ENCODE results near the gene SORCS3. TPM values are rescaled to one million over a fixed set of nuclear protein-coding genes. Genes with fewer than 3 reads are reported as not detected.
"Not testable (repeated sequence)": the region's sequence is repeated elsewhere in the genome, so short reads cannot be mapped to it uniquely, and the experiment has no call there.

SORCS3 gene
- total RNA-seq, 2 donors from 2014 or later, result 0.10 TPM; not detected in 1

DNA sequence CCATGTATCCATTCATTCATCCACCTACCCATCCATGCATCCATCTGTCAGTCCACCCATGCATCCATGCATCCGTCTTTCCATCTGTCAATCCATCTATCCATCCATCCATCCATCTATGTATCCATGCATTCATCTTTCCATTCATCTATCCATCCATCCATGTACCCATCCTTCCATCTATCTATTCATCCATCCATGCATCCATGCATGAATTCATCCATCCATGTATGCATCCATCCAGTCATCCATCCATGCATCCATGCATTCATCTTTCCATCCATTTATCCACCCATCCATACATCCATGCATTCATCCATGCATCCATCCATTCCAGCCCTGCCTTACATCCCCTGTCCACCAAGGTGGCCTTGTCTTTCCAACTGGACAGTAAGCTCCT, 45.7 kb downstream of the SORCS3 start:
- no peak for DNase-seq (ENCODE audit: low spot score)
- intact Hi-C loops (cut with DNase I), result no loop called here

- intact Hi-C loops (cut with DNase I), result no loop called here
- no peak for DNase-seq (ENCODE audit: low spot score)
These were observed 47.4 kb downstream of the SORCS3 start for GRCh38 chr10:104688251-104689042.

DNA sequence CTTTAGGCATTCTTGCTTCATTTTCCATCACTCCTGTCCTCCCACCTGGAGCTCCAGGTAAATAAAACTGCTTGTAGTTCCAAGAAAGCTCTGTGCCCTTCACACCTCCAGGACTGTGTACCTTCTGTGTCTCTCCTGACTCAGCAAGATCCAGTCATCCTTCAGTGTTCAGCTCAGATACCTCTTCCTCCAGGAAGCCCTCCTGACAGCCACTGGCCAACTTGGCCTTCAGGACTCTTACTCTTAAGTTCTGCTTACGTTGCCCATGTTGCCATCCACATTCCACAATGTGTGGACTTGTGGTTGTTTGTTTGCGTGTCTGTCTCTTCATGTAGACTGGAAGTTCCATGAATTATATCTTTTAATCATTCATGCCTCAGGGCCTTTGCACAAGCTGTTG, 48.0 kb downstream of the SORCS3 start:
- intact Hi-C loops (cut with DNase I), result no loop called here
- no peak for DNase-seq (ENCODE audit: low spot score)

DNA sequence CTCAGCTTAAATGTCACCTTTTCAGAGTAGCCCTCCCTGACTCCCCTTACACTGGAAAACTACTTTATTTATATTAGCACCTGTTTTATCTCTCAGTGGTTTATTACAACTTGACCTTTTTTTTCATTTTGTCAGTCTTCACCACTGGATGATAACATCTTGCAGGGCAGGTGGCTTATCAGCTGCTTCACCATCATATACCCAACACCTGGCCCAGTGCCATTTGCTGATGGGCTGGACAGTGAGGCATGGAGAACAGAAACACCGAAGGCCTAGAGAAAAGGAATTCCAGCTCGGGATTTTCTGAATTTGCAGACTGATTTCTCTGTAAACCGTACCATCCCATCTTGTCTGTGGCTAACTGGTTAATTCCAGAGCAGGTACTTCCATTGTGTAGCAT, 48.5 kb downstream of the SORCS3 start:
- intact Hi-C loops (cut with DNase I), result no loop called here
- DNase-seq (ENCODE audit: low spot score), result no peak

- DNase-seq (ENCODE audit: low spot score), result no peak
- intact Hi-C loops (cut with DNase I), result no loop called here
These were observed 49.0 kb downstream of the SORCS3 start for GRCh38 chr10:104690101-104690500.

DNA sequence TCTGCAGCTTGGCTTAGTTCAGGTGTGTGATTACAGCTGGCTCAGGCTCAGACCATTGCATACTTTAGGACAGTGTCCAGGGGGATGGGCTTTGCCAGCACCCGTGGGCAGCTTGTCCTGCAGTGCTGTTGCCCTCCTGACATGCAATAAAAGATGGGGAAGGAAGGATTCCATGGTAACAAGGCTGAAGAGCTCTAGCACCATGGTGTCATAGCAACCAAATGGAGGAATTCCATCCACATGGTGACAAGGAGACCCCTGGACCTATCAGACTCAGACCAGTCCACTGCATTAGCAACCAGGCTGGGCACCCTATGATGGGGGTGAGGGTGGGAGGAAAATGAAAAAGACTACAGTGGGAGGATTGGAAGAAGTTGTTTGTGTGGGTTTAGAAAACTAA, 49.9 kb downstream of the SORCS3 start:
- intact Hi-C loops (cut with DNase I), result no loop called here
- no peak for DNase-seq (ENCODE audit: low spot score)

DNA sequence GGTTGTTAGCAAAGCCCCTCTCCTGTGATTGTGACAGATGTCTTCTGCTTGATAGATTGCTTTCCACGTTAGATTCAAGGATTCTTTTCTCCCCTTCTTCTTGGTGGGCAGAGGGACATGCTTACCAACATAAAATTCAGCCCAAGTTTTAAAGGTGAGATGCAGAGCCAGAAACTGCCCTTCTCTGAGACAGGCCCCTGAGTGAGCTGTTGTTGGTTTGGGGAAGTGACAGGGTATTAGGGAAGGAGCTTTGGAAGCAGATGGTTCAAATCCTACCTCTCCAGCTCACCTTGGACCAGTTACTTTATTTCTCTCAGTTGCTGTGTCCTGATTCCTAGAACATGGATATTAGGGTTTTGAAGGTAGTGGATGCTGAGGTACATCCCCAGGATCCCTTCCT, 53.0 kb downstream of the SORCS3 start:
- intact Hi-C loops (cut with DNase I), result no loop called here
- DNase-seq (ENCODE audit: low spot score), result no peak

DNA sequence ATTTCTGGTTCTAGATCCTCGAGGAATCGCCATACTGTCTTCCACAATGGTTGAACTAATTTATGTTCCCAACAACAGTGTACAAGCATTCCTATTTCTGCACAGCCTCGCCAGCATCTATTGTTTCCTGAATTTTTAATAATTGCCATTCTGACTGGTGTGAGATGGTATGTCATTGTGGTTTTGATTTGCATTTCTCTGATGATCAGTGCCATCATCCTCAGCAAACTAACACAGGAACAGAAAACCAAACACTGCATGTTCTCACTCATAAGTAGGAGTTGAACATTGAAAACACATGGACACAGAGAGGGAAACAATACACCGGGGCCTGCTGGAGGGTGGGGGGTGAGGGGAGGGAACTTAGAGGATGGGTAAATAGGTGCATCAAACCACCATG, 62.2 kb downstream of the SORCS3 start:
- DNase-seq (ENCODE audit: low spot score); intact Hi-C loops (cut with DNase I): not testable (repeated sequence)

DNA sequence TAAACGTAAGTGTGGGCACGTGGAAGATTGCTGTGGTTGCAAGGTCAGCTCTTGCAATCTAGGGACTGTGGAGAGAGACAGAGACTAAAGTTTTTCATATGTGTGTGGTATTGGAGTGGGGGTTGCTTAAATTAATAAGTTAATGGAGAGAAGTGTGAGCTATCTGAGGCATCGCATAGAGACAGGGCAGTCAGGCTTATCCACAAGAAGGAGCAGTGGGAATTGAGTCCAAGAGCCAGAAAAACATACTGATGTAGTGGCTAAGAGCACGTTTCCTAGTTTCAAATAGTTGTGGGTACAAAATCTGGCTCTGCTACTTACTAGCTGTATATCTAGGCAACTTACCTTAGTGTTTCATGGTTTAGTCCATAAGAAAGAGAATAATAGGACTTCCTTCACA, 65.8 kb downstream of the SORCS3 start:
- DNase-seq (ENCODE audit: low spot score), result no peak
- intact Hi-C loops (cut with DNase I), result no loop called here

- DNase-seq (ENCODE audit: low spot score), result no peak
- intact Hi-C loops (cut with DNase I), result no loop called here
These were observed 66.7 kb downstream of the SORCS3 start for GRCh38 chr10:104707602-104708459.

DNA sequence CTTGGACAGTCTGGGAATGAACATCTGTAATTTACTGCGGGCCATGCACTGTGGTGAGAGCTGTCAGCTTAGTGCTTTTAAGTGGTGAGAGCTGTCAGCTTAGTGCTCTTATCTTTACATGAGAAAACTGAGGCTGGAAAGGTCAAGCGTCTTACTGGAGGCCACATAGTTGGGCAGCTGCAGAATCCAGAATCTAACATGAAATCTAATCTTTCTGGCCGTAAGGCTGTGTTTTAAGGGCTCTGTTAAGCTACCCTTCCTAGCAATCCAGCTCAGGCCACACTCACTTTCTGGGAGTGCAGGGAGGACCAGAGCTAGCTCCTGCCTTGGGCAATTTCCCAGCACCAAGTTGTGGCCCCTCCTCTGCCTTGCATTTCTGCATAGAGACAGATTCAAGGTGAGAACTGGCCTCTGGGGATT, 70.2 kb downstream of the SORCS3 start:
- DNase-seq (ENCODE audit: low spot score), result no peak

DNA sequence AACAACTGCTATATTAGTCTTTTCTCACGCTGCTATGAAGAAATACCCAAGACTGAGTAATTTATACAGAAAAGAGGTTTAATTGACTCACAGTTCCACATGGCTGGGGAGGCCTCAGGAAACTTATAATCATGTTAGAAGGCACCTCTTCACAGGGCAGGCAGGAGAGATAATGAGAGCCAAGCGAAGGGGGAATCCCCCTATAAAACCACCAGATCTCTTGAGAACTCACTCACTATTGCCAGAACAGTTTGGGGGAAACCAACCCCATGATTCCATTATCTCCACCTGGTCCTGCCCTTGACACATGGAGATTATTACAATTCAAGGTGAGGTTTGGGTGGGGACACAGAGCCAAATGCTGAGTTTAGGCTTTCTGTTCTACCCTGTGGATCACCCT, 89.5 kb downstream of the SORCS3 start:
- intact Hi-C loops (cut with DNase I); DNase-seq (ENCODE audit: low spot score): not testable (repeated sequence)

More for the DNA sequence above, 70.2 kb downstream of the SORCS3 start:
- intact Hi-C loops (cut with DNase I), result no loop called here

DNA sequence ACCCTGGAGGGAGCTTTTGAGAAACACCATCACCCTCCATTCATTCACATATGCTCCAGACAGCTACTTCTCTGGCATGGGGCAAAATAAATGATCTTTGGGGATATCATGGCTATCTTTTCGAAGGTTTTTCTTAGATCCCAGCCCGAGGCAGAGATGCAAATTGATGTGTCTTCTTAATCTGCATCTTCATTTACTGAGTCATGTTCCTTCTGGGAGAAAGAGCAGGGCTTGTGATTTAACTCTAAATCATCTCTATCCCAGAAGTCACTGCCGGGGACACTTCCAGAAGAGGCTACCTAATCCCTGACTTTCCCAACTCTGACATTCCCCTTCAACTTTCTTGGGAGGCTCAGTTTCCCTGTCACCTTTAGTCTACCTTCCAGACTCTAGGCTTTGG, 90.1 kb downstream of the SORCS3 start:
- DNase-seq (ENCODE audit: low spot score), result no peak
- intact Hi-C loops (cut with DNase I), result no loop called here

DNA sequence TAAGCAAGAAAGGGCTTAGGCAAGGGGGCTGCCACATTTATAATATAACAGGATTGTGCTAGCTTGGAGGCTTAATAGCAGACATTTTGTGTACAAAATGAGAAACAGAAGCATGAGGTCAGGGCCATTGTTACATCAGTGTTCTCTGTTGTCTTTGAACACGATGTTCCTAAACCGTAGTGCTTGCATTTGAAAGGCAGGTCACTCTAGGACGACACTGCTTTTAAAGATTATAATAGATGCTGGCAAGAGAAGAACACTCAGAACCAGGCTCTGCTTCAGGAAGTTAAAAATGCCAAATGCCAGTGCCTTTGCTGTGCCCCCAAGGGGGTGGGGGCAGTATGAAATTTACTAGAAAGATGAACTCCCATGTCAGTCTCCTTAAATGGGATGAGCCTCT, 91.1 kb downstream of the SORCS3 start:
- intact Hi-C loops (cut with DNase I), result no loop called here
- DNase-seq (ENCODE audit: low spot score), result no peak

- no peak for DNase-seq (ENCODE audit: low spot score)
- intact Hi-C loops (cut with DNase I), result no loop called here
These were observed 93.3 kb downstream of the SORCS3 start for GRCh38 chr10:104734433-104734832.

DNA sequence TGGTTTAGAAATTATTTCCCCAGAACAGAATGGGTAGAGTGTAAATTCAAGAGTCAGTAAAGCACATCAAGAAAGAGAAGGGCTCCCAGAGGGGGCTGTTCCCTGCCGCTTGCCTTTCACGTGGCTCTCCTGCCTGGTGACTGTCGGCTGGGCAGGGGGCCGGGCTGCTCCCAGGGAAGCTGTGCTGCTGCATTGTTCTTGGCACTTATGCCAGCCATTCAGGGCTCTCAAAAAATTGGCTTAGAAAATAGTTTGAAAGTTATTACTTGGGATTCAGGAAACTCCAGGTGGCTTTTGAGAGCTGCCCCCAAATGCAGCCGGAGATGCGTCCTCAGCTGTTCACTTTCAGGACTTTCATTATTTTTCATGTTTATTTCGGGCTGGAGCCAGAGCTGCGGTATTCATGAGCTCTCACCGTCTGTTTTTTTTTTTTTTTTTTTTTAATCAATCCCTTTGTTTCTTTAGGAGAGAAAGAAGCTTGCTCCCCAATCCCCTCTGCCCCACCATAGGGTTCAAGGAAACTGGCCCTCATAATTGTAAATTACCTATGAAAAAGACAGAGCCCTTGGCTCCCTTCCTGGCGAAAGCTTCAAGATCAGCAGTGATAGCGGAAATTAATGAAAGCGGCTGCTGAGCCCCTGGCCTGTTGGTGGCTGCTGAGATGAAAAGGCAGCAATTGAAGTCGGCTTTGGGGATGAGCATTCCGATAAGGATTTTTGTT, 94.1 kb downstream of the SORCS3 start:
- no peak for DNase-seq (ENCODE audit: low spot score)
- intact Hi-C loops (cut with DNase I), result no loop called here

DNA sequence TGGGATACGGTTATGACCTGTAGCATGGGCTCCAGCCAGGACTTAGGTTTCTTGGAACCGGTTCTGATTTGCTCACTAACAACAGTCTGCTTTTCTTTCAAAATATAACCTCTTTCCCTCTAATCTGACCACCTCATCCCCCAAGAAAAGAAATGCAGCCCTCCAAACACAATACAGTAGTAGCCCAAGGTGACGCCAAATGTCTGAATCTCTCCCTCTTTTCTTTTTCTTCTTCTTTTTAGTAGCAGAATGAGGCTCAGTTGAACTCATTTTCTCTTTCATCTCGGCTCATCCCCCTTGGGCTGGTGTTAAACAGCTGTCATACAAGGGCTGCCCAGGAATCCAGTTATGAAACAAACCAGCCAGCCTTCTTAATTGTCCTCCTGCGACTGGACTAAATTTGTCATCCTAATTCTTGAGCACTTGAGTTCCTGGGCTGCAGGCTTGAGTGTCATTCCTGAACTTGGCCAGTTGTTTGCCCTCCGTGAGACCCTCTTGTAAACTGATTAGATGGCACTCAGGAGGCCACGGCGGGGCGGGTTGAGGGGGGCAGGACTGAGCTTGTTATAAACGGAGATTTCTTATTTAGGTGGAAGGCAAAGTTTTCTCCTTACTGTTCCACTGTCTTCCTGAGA, 94.8 kb downstream of the SORCS3 start:
- DNase-seq (ENCODE audit: low spot score), result no peak
- intact Hi-C loops (cut with DNase I), result no loop called here

DNA sequence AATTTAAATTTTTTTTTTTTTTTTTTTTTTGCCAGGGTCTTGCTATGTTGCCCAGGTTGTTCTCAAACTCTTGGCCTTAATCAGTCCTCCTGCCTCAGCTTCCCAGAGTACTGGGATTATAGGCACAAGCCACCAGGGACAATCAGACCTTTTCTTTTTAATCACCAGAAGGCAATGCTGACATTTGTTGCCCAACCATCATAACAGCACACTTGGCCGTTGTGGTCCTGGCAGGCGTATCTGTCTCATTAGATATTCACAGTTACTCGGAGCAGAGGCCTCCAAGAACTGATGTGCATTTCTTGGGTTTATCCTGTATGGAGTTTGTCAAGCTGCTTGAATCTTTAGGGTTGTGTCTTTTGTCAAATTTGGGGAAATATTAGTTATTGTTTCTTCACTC, 100.0 kb downstream of the SORCS3 start:
- no peak for DNase-seq (ENCODE audit: low spot score)
- intact Hi-C loops (cut with DNase I), result no loop called here

DNA sequence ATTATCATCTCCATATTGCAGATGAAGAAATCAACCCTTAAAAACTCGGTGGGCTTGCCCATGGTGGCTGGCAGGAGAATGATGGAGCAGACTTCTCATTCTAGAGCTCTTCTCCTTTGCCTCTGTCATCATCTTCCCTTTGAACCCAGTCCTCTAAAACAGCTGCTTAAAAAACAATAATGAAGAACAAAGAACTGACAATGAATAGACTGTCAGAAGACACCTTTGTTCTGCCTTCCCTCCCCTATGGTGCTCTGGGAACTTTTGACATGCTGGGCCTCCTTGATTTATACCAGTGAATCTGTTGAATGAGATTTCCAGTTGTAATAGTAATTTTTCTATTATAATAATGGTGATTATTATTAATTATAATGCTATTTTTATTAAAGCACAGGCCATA, 103.0 kb downstream of the SORCS3 start:
- intact Hi-C loops (cut with DNase I), result no loop called here

GRCh38 chr10:104750291-104750690, 109.2 kb downstream of the SORCS3 start:
- DNase-seq (ENCODE audit: low spot score), result no peak
- intact Hi-C loops (cut with DNase I), result no loop called here

More for the DNA sequence above, 103.0 kb downstream of the SORCS3 start:
- no peak for DNase-seq (ENCODE audit: low spot score)

Data from posterior vena cava (tissue), 2 donors.